HepG2 (cell line): ENCODE measurements around the gene AHNAK. TPM values are rescaled to one million over a fixed set of nuclear protein-coding genes. Genes with fewer than 3 reads are reported as not detected.
A peak's percentile ranks its signal among the peaks of the same experiment; 100 is the strongest.

Source experiments
- CBX1 ChIP-seq: IDR thresholded peaks from one replicate; pipeline ENCODE4 v1.6.1; 2016; ENCODE audit warnings: antibody characterized with exemption, low read depth
- FLYWCH1 ChIP-seq: sonication (generic); formaldehyde crosslinking; IDR thresholded peaks from 2 replicates; pipeline ENCODE4 v1.8.1; 2023; ENCODE audit warnings: mild to moderate bottlenecking, missing genetic modification reagents
- NFAT5 ChIP-seq: sonication (generic); formaldehyde crosslinking; IDR thresholded peaks from 2 replicates; pipeline ENCODE4 v1.4.0; 2020; ENCODE audit warnings: missing genetic modification reagents
- RCOR2 ChIP-seq: IDR thresholded peaks from 2 replicates; pipeline ENCODE4 v1.6.1; 2016; ENCODE audit warnings: missing biosample characterization, missing genetic modification reagents
- SCMH1 ChIP-seq: sonication (generic); formaldehyde crosslinking; IDR thresholded peaks from 2 replicates; pipeline ENCODE4 v1.9.0; 2021; ENCODE audit warnings: missing genetic modification reagents, mild to moderate bottlenecking, borderline replicate concordance
- TAF15 ChIP-seq: fragments of 200-400 bp; formaldehyde crosslinking; IDR thresholded peaks from one replicate; pipeline ENCODE4 v1.6.1; 2018; ENCODE audit warnings: mild to moderate bottlenecking, low read depth, low read length; ENCODE audit not compliant: poor library complexity, severe bottlenecking
- THAP9 ChIP-seq: sonication (generic); formaldehyde crosslinking; IDR thresholded peaks from 2 replicates; pipeline ENCODE4; 2020; ENCODE audit warnings: missing genetic modification reagents, mild to moderate bottlenecking, borderline replicate concordance
- THYN1 ChIP-seq: sonication (generic); formaldehyde crosslinking; IDR thresholded peaks from 2 replicates; pipeline ENCODE4 v1.8.1; 2023; ENCODE audit warnings: low read depth, mild to moderate bottlenecking, moderate library complexity, missing genetic modification reagents, borderline replicate concordance
- ZBED4 ChIP-seq: sonication (generic); formaldehyde crosslinking; IDR thresholded peaks from 2 replicates; pipeline ENCODE4 v1.4.0; 2020; ENCODE audit warnings: missing genetic modification reagents, borderline replicate concordance
- ZNF33A ChIP-seq: sonication (generic); formaldehyde crosslinking; IDR thresholded peaks from 2 replicates; pipeline ENCODE4 v1.5.1; 2020; ENCODE audit warnings: missing genetic modification reagents, mild to moderate bottlenecking, moderate library complexity, borderline replicate concordance
- ZNF350 ChIP-seq: sonication (generic); formaldehyde crosslinking; IDR thresholded peaks from 2 replicates; pipeline ENCODE4 v1.4.0; 2020; ENCODE audit warnings: mild to moderate bottlenecking, low read depth, missing genetic modification reagents, borderline replicate concordance
- ZNF441 ChIP-seq: sonication (generic); formaldehyde crosslinking; IDR thresholded peaks from 2 replicates; pipeline ENCODE4 v1.7.0; 2021; ENCODE audit warnings: missing genetic modification reagents, borderline replicate concordance
- ZNF879 ChIP-seq: sonication (generic); formaldehyde crosslinking; IDR thresholded peaks from 2 replicates; pipeline ENCODE4 v1.8.1; 2023; ENCODE audit warnings: missing genetic modification reagents
- polyA plus RNA-seq, 8 experiments: library from polyadenylated mRNA; depleted of rRNA in 3 of 8; stranded (reverse) in 7 of 8; unstranded in 1 of 8; fragments of >200 nt; fragmentation: Illumina TruSeq in 4 of 8; extraction: Trizol in 4 of 8; gene quantifications; 2 replicates each; pipeline versions ENCODE4 v1.2.1 to v1.2.3, GENCODE V29; 2011 to 2016; ENCODE audit warnings: low read depth in 4 of 8, missing spikeins in 1 of 8, mixed read lengths in 1 of 8; ENCODE audit not compliant: insufficient read depth in 1 of 8
- total RNA-seq, 5 experiments: library from RNA; depleted of rRNA; stranded (reverse); fragments of >200 nt; fragmentation: Illumina TruSeq; extraction: Trizol; gene quantifications; 2 replicates each; pipeline ENCODE4 v1.2.3, GENCODE V29; 2016; ENCODE audit warnings: low read depth in 1 of 5

Gene AHNAK
- total and polyA plus RNA-seq, 2 of the 13 experiments (the other 11 are each of a cell fraction or from before 2014, with no cell fraction given), result 23.4 to 25.0 TPM

GRCh38 chr11:62433141-62433903 is 113.3 kb downstream of the AHNAK start (continued):
- no peak for TF ChIP-seq THAP9 (CRISPR knock-in tag)
- no peak for TF ChIP-seq THYN1 (CRISPR knock-in tag)
- no peak for TF ChIP-seq FLYWCH1 (CRISPR knock-in tag)
- no peak for TF ChIP-seq ZBED4
- 0 out of 2 replicates have a peak, but pooled peaks have one; percentile 5 for TF ChIP-seq RCOR2 (CRISPR knock-in tag)
- TF ChIP-seq ZNF350 (CRISPR knock-in tag), result no peak
- TF ChIP-seq NFAT5 (CRISPR knock-in tag), result no peak
- TF ChIP-seq ZNF441, result no peak
- no peak for TF ChIP-seq CBX1
- no peak for TF ChIP-seq TAF15
- no peak for TF ChIP-seq ZNF879 (CRISPR knock-in tag)
- no peak for TF ChIP-seq SCMH1 (CRISPR knock-in tag)
- no peak for TF ChIP-seq ZNF33A (CRISPR knock-in tag)
